Measurements from ENCODE around the gene CCDC81. TPM values are rescaled to one million over a fixed set of nuclear protein-coding genes. Genes with fewer than 3 reads are reported as not detected.
"Not testable (repeated sequence)": the region's sequence is repeated elsewhere in the genome, so short reads cannot be mapped to it uniquely, and the experiment has no call there.

CCDC81 gene
- total and polyA plus RNA-seq, 9 of the 15 experiments (the other 6 are each of a cell fraction or from before 2014, with no cell fraction given) = 0.16 to 1.0 (median 0.41) TPM

DNA sequence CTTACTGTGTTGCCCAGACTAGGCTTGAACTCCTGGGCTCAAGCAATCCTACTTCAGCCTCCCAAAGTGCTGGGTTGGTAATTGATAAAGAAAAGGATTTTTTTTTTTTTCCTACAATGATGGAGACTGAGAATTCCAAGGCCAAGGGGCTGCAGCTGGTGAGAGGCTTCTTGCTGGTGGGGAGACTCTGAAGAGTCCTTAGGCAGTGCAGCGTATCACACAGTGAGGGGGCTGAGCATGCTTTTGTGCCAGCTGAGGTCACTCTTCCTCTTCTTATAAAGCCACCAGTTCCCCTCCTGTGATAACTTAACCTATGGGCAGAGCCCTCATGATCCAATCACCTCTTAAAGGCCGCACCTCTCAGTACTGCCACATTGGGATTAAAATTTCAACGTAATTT lies 28.2 kb upstream of the CCDC81 start (continued):
- no peak for TF ChIP-seq MECOM (CRISPR knock-in tag; IDR thresholded peaks at IDR 0.05)

DNA sequence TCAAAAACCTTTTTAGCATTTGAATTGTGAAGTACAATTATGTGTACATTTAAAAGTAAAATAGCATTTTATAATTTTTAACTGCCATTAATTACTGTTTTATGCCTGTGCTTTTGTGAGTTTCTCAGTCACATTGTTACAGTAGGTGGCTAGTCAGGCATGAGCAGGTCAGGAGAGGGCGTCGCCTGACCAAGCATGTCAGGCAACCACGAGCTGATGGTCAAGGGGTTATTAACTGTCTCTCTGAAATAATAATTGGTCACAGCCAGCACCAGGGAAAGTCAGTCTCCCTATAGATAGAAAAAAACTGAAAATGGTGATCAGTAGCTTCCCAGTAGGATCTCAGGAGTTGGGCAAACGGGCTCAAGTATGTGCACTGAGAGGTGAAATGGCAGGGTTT lies 19.4 kb upstream of the CCDC81 start:
- no peak overlapping the region for H2AFZ ChIP-seq (ENCODE audit: low read depth, low read length)
- no peak overlapping the region for H3K4me2 ChIP-seq (ENCODE audit: insufficient read depth, low read length)
- intact Hi-C loops (cut with micrococcal nuclease) = loop anchor here (5.0 kb wide), 2 partner anchors 47 to 462 kb away; no protein-coding TSS in a partner anchor
- no peaks in the 10 kb centered on the region for H3K27me3 ChIP-seq (ENCODE audit: control insufficient read depth in 2 of 2, insufficient read depth in 2 of 2, low read length in 2 of 2)
- ChIA-PET CTCF (ENCODE audit: low intra/inter-chr PET ratio) (no interaction called here), POLR2A (no interaction called here)
- H3K9me3 ChIP-seq (replicated peaks; ENCODE audit: control insufficient read depth, insufficient read depth, low read depth, low read length) = no peaks in the 10 kb centered on the region
- 16% methylated on average over 4 of the region's 4 CpGs for WGBS (ENCODE audit: insufficient coverage, low coverage, missing lambda C conversion rate)
- H4K20me1 ChIP-seq (replicated peaks; ENCODE audit: control insufficient read depth, insufficient read depth, low read length) = no peaks in the 10 kb centered on the region
- DNase-seq (ENCODE audit: extremely low read depth in 1 of 4, low spot score in 3 of 4) (peak in 1 of 4 experiments; percentile 12), ATAC-seq (peak; percentile 67), FAIRE-seq (no peak)
- in situ Hi-C loops (cut with MboI) = no loop called here
- TF ChIP-seq RAD21 (CRISPR knock-in tag; conservative IDR thresholded peaks at IDR 0.05 in 1 of 2, IDR thresholded peaks at IDR 0.05 in 1 of 2) (peak; percentile 5 to 44; a peak in 2 of 4 replicates), SAFB (IDR thresholded peaks at IDR 0.05; ENCODE audit: borderline replicate concordance, low read depth, low read length) (no peak), NUFIP1 (IDR thresholded peaks at IDR 0.05; ENCODE audit: partially characterized antibody) (no peak), XRCC5 (IDR thresholded peaks at IDR 0.05; ENCODE audit: low read depth, low read length) (no peak), CREBBP (IDR thresholded peaks at IDR 0.05; ENCODE audit: low read depth, low read length) (no peak), ASH1L (IDR thresholded peaks at IDR 0.05; ENCODE audit: borderline replicate concordance, low read depth, partially characterized antibody) (no peak), ZNF644 (tag; IDR thresholded peaks at IDR 0.05; ENCODE audit: low read depth) (no peak), ZNF165 (CRISPR knock-in tag; IDR thresholded peaks at IDR 0.05; ENCODE audit: borderline replicate concordance) (no peak), HDAC8 (tag; IDR thresholded peaks at IDR 0.05) (no peak), CBX3 (IDR thresholded peaks at IDR 0.05; ENCODE audit: borderline replicate concordance in 1 of 2, low read length in 2 of 2) (no peak)
- TF ChIP-seq, protein P1, sequence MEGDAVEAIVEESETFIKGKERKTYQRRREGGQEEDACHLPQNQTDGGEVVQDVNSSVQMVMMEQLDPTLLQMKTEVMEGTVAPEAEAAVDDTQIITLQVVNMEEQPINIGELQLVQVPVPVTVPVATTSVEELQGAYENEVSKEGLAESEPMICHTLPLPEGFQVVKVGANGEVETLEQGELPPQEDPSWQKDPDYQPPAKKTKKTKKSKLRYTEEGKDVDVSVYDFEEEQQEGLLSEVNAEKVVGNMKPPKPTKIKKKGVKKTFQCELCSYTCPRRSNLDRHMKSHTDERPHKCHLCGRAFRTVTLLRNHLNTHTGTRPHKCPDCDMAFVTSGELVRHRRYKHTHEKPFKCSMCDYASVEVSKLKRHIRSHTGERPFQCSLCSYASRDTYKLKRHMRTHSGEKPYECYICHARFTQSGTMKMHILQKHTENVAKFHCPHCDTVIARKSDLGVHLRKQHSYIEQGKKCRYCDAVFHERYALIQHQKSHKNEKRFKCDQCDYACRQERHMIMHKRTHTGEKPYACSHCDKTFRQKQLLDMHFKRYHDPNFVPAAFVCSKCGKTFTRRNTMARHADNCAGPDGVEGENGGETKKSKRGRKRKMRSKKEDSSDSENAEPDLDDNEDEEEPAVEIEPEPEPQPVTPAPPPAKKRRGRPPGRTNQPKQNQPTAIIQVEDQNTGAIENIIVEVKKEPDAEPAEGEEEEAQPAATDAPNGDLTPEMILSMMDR (IDR thresholded peaks at IDR 0.05 in 2 of 3, conservative IDR thresholded peaks at IDR 0.05 in 1 of 3; ENCODE audit: insufficient read depth in 2 of 3, low read depth in 1 of 3, low read length in 3 of 3) = peak in 2 of 3 experiments; percentile 9 to 16; a peak in 1 of 6 replicates
- no peaks in the 10 kb centered on the region for H3K79me2 ChIP-seq (ENCODE audit: control insufficient read depth, insufficient read depth, low read length)
- H3K4me1 ChIP-seq (replicated peaks in 1 of 2; ENCODE audit: control insufficient read depth in 2 of 2, insufficient read depth in 2 of 2, low read length in 2 of 2) = no peaks in the 10 kb centered on the region
- no peaks in the 10 kb centered on the region for H3K36me3 ChIP-seq (ENCODE audit: control insufficient read depth, insufficient read depth, low read length)
- H3K27ac ChIP-seq (ENCODE audit: extremely low read depth, low read depth, low read length) = no peak overlapping the region
- no peak overlapping the region for H3K9ac ChIP-seq (ENCODE audit: insufficient read depth in 1 of 2, low read depth in 2 of 2, low read length in 2 of 2)
- no peaks in the 10 kb centered on the region for H3K9me1 ChIP-seq (ENCODE audit: control insufficient read depth, insufficient read depth, low read length)
- no peak overlapping the region for H3K4me3 ChIP-seq
- no TSS peak for BruUV-seq (replicated peaks)

DNA sequence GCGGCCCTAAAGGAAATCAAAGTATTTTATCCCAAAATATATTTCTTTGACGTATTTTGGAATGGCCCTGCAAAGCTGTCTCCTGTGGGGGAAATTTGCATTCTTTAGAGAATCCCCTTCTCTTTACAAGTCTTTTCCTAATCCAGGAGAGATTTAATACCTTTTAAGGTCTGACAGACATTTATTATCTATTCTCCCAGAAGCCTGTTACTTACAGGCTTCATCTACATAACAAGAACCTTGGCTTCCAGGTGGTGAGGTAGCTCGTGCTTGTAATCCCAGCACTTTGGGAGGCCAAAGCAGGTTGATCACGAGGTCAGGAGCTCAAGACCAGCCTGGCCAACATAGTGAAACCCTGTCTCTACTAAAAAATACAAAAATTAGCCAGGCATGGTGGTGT lies 17.3 kb upstream of the CCDC81 start:
- CTCF ChIA-PET (ENCODE audit: low intra/inter-chr PET ratio); H3K4me2 ChIP-seq (ENCODE audit: insufficient read depth, low read length); H2AFZ ChIP-seq (ENCODE audit: low read depth, low read length); H3K9me1 ChIP-seq (ENCODE audit: control insufficient read depth, insufficient read depth, low read length); H3K27ac ChIP-seq (ENCODE audit: extremely low read depth, low read depth, low read length); FAIRE-seq; in situ Hi-C loops (cut with MboI); BruUV-seq (replicated peaks); DNase-seq (ENCODE audit: extremely low read depth in 1 of 4, low spot score in 3 of 4); H3K27me3 ChIP-seq (ENCODE audit: control insufficient read depth in 2 of 2, insufficient read depth in 2 of 2, low read length in 2 of 2); H3K9me3 ChIP-seq (replicated peaks; ENCODE audit: control insufficient read depth, insufficient read depth, low read depth, low read length); ATAC-seq; H3K79me2 ChIP-seq (ENCODE audit: control insufficient read depth, insufficient read depth, low read length); H3K4me3 ChIP-seq; H3K4me1 ChIP-seq (replicated peaks in 1 of 2; ENCODE audit: control insufficient read depth in 2 of 2, insufficient read depth in 2 of 2, low read length in 2 of 2); H4K20me1 ChIP-seq (replicated peaks; ENCODE audit: control insufficient read depth, insufficient read depth, low read length); H3K9ac ChIP-seq (ENCODE audit: insufficient read depth in 1 of 2, low read depth in 2 of 2, low read length in 2 of 2); H3K36me3 ChIP-seq (ENCODE audit: control insufficient read depth, insufficient read depth, low read length): not testable (repeated sequence)
- WGBS (ENCODE audit: insufficient coverage, low coverage, missing lambda C conversion rate) = 11% methylated on average over 4 of the region's 4 CpGs
- POLR2A ChIA-PET = interaction anchor here (0.7 to 2.0 kb wide), 6 partner anchors 9 to 1169 kb away, joined by 3 to 5 read pairs (median 3); no protein-coding TSS in a partner anchor
- intact Hi-C loops (cut with micrococcal nuclease) = loop anchor here (5.0 kb wide), 2 partner anchors 45 to 460 kb away; no protein-coding TSS in a partner anchor
